CD4-positive, alpha-beta T cell (primary cell): ENCODE data around the gene ADGRG6. TPM values are rescaled to one million over a fixed set of nuclear protein-coding genes. Genes with fewer than 3 reads are reported as not detected.

Experiments
- ATAC-seq: fragments of 200-7000 bp; cut with Tn5 transposase; one replicate; pipeline ENCODE4 v1.10.0; 2022; ENCODE audit warnings: mild to moderate bottlenecking; ENCODE audit not compliant: poor library complexity
- CTCF ChIA-PET: fragments of 350-600 bp; sonication (Branson Sonifier 250); formaldehyde crosslinking; loops from one replicate; lab custom pipeline; 2021; ENCODE audit warnings: antibody characterized with exemption, inconsistent platforms; lab: Charles Lee
- POLR2A ChIA-PET: fragments of 350-600 bp; sonication (Branson Sonifier 250); formaldehyde crosslinking; loops from one replicate; lab custom pipeline; 2021; ENCODE audit warnings: antibody characterized with exemption, inconsistent platforms; lab: Charles Lee
- DNase-seq, 14 experiments: peaks; one replicate each; pipeline ENCODE4 v3.0.0-alpha.2; 2013 to 2020; ENCODE audit warnings: mixed read lengths in 2 of 14
- H3K27ac ChIP-seq, 2 donors: one replicate each; pipeline versions ENCODE4 v1.5.1 to v1.7.0; 2013; ENCODE audit warnings: low read length in 2 of 2, low read depth in 1 of 2, mild to moderate bottlenecking in 1 of 2
- H3K27me3 ChIP-seq, 2 experiments: 1 replicate in 1 of 2; 2 replicates in 1 of 2; pipeline versions ENCODE4 v1.6.1 to v1.7.0; 2013; ENCODE audit warnings: low read length in 2 of 2, control low read depth in 1 of 2, mild to moderate bottlenecking in 1 of 2, moderate library complexity in 1 of 2; ENCODE audit not compliant: insufficient read depth in 2 of 2, control insufficient read depth in 1 of 2
- H3K36me3 ChIP-seq: one replicate; pipeline ENCODE4 v1.6.1; 2013; ENCODE audit warnings: low read length, control low read depth; ENCODE audit not compliant: insufficient read depth
- H3K4me1 ChIP-seq: one replicate; pipeline ENCODE4 v1.6.1; 2013; ENCODE audit warnings: low read length, control low read depth; ENCODE audit not compliant: insufficient read depth
- H3K4me3 ChIP-seq: one replicate; pipeline ENCODE4 v1.5.1; 2013; ENCODE audit warnings: mild to moderate bottlenecking, low read length, moderate library complexity
- H3K9me3 ChIP-seq, 2 experiments: 1 replicate in 1 of 2; 2 replicates in 1 of 2; pipeline versions ENCODE4 v1.6.1 to v1.7.0; 2013; ENCODE audit warnings: low read length in 2 of 2, mild to moderate bottlenecking in 2 of 2, control low read depth in 1 of 2, moderate library complexity in 1 of 2; ENCODE audit not compliant: control insufficient read depth in 1 of 2, insufficient read depth in 1 of 2
- H3K27ac Mint-ChIP-seq: one replicate; pipeline ENCODE4 v1.8.0; 2020; ENCODE audit warnings: mixed read lengths
- H3K27me3 Mint-ChIP-seq: one replicate; pipeline ENCODE4 v1.8.0; 2021; ENCODE audit warnings: mixed read lengths
- H3K36me3 Mint-ChIP-seq: one replicate; pipeline ENCODE4 v1.8.0; 2021; ENCODE audit warnings: low read depth, mixed read lengths
- H3K4me1 Mint-ChIP-seq: one replicate; pipeline ENCODE4 v1.8.0; 2021; ENCODE audit warnings: low read depth, mixed read lengths
- H3K4me3 Mint-ChIP-seq: one replicate; pipeline ENCODE4 v1.8.0; 2020; ENCODE audit warnings: mild to moderate bottlenecking, mixed read lengths
- H3K9me3 Mint-ChIP-seq: one replicate; pipeline ENCODE4 v1.8.0; 2020; ENCODE audit warnings: mixed read lengths
- CTCF ChIP-seq: fragments of 200-600 bp; IDR thresholded peaks from one replicate; pipeline ENCODE4 v1.8.0; 2022; ENCODE audit warnings: antibody characterized with exemption, mild to moderate bottlenecking
- intact Hi-C, 2 experiments: fragments of 100-400 bp; cut with DNase I in 1 of 2; cut with micrococcal nuclease in 1 of 2; formaldehyde crosslinking; loops; one replicate each; pipeline versions ENCODE4 v1.15.1 to v1.9.0; 2023 to 2025; cut with DNase I, micrococcal nuclease
- total RNA-seq, 174 experiments: library from RNA in 2 of 174; stranded (reverse) in 2 of 174; gene quantifications; one replicate each; pipeline ENCODE4 v1.2.3 and lab custom pipeline; 2021 to 2026

Gene ADGRG6
- total RNA-seq, 2 experiments from 2014 or later, result 0.31 to 0.63 TPM

GRCh38 chr6:142481466-142481865 lies 179.7 kb downstream of the ADGRG6 start:
- H3K36me3 Mint-ChIP-seq, result no peaks in the 10 kb centered on the region
- POLR2A ChIA-PET, result no interaction called here
- Histone ChIP-seq H3K4me1 (no peaks in the 10 kb centered on the region), H3K27me3 (no peaks in the 10 kb centered on the region), H3K9me3 (no peaks in the 10 kb centered on the region), H3K4me3 (no peak overlapping the region), H3K27ac (no peak overlapping the region), H3K36me3 (no peaks in the 10 kb centered on the region)
- DNase-seq, result no peak
- no peak for TF ChIP-seq CTCF
- intact Hi-C loops, result no loop called here
- no peaks in the 10 kb centered on the region for H3K4me1 Mint-ChIP-seq
- no peak overlapping the region for H3K27ac Mint-ChIP-seq
- no peaks in the 10 kb centered on the region for H3K27me3 Mint-ChIP-seq
- CTCF ChIA-PET, result no interaction called here
- H3K9me3 Mint-ChIP-seq, result no peaks in the 10 kb centered on the region
- no peak overlapping the region for H3K4me3 Mint-ChIP-seq
- no peak for ATAC-seq

DNA sequence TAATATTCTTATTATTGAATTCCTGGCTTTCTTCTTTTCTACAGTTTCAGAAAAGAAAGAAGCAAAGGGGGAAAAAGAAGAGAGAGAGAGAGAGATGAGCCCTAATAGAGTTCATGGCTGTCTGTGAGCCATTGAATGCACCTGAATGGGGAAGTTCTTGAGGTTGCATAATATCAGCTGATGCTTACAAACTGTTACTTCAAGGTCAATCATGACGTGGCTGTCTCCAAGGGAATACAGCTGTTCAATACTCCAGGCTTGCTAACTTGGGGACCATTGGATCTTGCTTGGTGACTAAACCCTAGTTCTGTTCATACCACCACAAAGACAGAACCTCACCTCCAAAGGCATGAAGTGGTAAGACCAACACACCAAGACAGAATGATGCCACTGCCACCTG lies 180.4 kb downstream of the ADGRG6 start:
- Histone ChIP-seq H3K27ac (no peak overlapping the region), H3K4me3 (no peak overlapping the region), H3K27me3 (no peaks in the 10 kb centered on the region), H3K9me3 (no peaks in the 10 kb centered on the region), H3K36me3 (no peaks in the 10 kb centered on the region), H3K4me1 (no peaks in the 10 kb centered on the region)
- intact Hi-C loops, result no loop called here
- Mint-ChIP-seq H3K27me3 (no peaks in the 10 kb centered on the region), H3K27ac (no peak overlapping the region), H3K36me3 (no peaks in the 10 kb centered on the region), H3K4me3 (no peak overlapping the region), H3K9me3 (no peaks in the 10 kb centered on the region), H3K4me1 (no peaks in the 10 kb centered on the region)
- ATAC-seq, result no peak
- no peak for TF ChIP-seq CTCF
- peak in 1 of 14 experiments; percentile 11 for DNase-seq
- POLR2A ChIA-PET, result no interaction called here
- CTCF ChIA-PET, result no interaction called here

DNA sequence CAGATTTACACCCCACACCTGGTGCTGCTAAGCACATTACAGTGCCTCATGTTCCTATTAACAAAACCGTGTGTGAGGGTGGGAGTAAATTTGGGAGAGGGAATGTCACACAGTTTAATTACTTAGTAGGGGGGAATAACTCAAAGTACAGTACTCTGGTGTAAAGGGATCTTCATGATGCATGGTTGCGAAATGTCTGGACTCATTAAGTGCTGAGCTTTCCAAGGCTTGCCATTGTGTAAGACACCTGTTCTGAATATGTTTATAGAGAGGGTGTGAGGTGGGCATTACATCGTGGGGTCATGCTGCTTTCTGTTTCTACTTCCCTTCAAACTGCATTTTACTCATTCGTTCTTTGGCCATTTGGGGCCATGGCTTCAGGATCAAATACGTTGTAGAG lies 181.2 kb downstream of the ADGRG6 start:
- Histone ChIP-seq H3K9me3 (no peaks in the 10 kb centered on the region), H3K27me3 (no peaks in the 10 kb centered on the region), H3K27ac (no peak overlapping the region), H3K4me3 (no peak overlapping the region), H3K36me3 (no peaks in the 10 kb centered on the region), H3K4me1 (no peaks in the 10 kb centered on the region)
- Mint-ChIP-seq H3K36me3 (no peaks in the 10 kb centered on the region), H3K27me3 (no peaks in the 10 kb centered on the region), H3K4me3 (no peak overlapping the region), H3K9me3 (no peaks in the 10 kb centered on the region), H3K27ac (no peak overlapping the region), H3K4me1 (no peaks in the 10 kb centered on the region)
- intact Hi-C loops, result no loop called here
- CTCF ChIA-PET, result no interaction called here
- ATAC-seq (no peak), DNase-seq (no peak)
- POLR2A ChIA-PET, result no interaction called here
- no peak for TF ChIP-seq CTCF
